ENCODE results near the gene EBLN2.

DNA sequence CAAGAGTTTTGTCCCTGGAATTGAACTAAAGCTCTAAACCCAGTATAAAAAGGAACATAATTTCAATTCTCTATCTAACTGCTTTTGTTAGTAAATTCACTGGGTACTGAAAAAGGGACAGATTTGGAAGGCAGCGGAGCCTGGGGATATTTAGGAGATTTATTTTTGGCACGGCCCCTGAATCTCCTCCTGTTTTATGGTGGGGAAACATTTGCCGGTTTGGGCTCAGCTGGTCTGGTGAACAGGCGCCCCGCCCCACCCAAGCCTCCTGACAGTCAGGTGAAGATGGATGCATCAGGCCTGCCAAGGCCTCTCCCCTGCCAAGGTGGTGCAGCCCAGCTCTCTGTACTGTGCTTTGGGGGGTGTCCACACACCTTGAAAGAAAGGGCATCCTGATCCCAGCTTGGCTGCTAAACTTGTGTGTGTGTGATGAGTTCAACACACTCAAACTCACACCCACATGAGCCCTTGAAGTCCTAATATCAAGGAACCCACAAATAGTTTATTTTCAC, 46.3 kb downstream of the EBLN2 start:
- TF ChIP-seq, protein P1, sequence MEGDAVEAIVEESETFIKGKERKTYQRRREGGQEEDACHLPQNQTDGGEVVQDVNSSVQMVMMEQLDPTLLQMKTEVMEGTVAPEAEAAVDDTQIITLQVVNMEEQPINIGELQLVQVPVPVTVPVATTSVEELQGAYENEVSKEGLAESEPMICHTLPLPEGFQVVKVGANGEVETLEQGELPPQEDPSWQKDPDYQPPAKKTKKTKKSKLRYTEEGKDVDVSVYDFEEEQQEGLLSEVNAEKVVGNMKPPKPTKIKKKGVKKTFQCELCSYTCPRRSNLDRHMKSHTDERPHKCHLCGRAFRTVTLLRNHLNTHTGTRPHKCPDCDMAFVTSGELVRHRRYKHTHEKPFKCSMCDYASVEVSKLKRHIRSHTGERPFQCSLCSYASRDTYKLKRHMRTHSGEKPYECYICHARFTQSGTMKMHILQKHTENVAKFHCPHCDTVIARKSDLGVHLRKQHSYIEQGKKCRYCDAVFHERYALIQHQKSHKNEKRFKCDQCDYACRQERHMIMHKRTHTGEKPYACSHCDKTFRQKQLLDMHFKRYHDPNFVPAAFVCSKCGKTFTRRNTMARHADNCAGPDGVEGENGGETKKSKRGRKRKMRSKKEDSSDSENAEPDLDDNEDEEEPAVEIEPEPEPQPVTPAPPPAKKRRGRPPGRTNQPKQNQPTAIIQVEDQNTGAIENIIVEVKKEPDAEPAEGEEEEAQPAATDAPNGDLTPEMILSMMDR (IDR thresholded peaks at IDR 0.05), result no peak
- TF ChIP-seq POLR2A (IDR thresholded peaks at IDR 0.05), result no peak
